HFFc6 (cell line): ENCODE measurements around the gene GBX2. TPM values are rescaled to one million over a fixed set of nuclear protein-coding genes. Genes with fewer than 3 reads are reported as not detected.

Experiments used
- DNase-seq: peaks from one replicate; pipeline ENCODE4 v3.0.0-alpha.2; 2018
- H3K27ac Mint-ChIP-seq: 2 replicates; pipeline ENCODE4 v1.8.0; 2020; ENCODE audit warnings: mild to moderate bottlenecking, mixed read lengths
- H3K27me3 Mint-ChIP-seq: 2 replicates; pipeline ENCODE4 v1.8.0; 2021; ENCODE audit warnings: mild to moderate bottlenecking, moderate library complexity, mixed read lengths; ENCODE audit not compliant: insufficient read depth
- H3K36me3 Mint-ChIP-seq: 2 replicates; pipeline ENCODE4 v1.8.0; 2021; ENCODE audit warnings: low read depth, mixed read lengths
- H3K4me1 Mint-ChIP-seq: 2 replicates; pipeline ENCODE4 v1.8.0; 2020; ENCODE audit warnings: low read depth, mixed read lengths
- H3K4me3 Mint-ChIP-seq: 2 replicates; pipeline ENCODE4 v1.8.0; 2020; ENCODE audit warnings: mild to moderate bottlenecking, moderate library complexity, mixed read lengths
- H3K9me3 Mint-ChIP-seq: 2 replicates; pipeline ENCODE4 v1.8.0; 2020; ENCODE audit warnings: mild to moderate bottlenecking, mixed read lengths
- CTCF ChIP-seq: fragments of 200-600 bp; sonication (generic); IDR thresholded peaks from 2 replicates; pipeline ENCODE4 v1.5.0; 2021; ENCODE audit warnings: antibody characterized with exemption, mild to moderate bottlenecking
- total RNA-seq, 6 experiments: library from RNA; stranded (reverse); fragmentation: NEBNext Ultra II Directional; extraction: Animal tissue kit (Norgen Biotek cat#: 25700); gene quantifications; 2 replicates in 1 of 6; 3 replicates in 5 of 6; pipeline ENCODE4 v1.2.3, GENCODE V29; 2021

Gene GBX2
- total RNA-seq, 6 experiments from 2014 or later: not detected

- no peak overlapping the region for H3K27ac Mint-ChIP-seq
- peaks cover 43% of the 10 kb centered on the region for H3K27me3 Mint-ChIP-seq
- H3K36me3 Mint-ChIP-seq: no peaks in the 10 kb centered on the region
- peaks cover 32% of the 10 kb centered on the region for H3K4me1 Mint-ChIP-seq
- DNase-seq: no peak
- no peaks in the 10 kb centered on the region; the same call in 1 of the 2 replicates for H3K9me3 Mint-ChIP-seq
- no peak overlapping the region for H3K4me3 Mint-ChIP-seq
- TF ChIP-seq CTCF: no peak
Observed at GRCh38 chr2:236173036-236173728, 5.0 kb upstream of the GBX2 start.

GRCh38 chr2:236172255-236173035, 4.3 kb upstream of the GBX2 start:
- Mint-ChIP-seq H3K27ac (no peak overlapping the region), H3K9me3 (no peaks in the 10 kb centered on the region; the same call in 1 of the 2 replicates), H3K27me3 (peaks cover 43% of the 10 kb centered on the region), H3K36me3 (no peaks in the 10 kb centered on the region), H3K4me1 (peaks cover 32% of the 10 kb centered on the region), H3K4me3 (no peak overlapping the region)
- no peak for DNase-seq
- no peak for TF ChIP-seq CTCF

- H3K4me1 Mint-ChIP-seq: peaks cover 32% of the 10 kb centered on the region
- no peak for TF ChIP-seq CTCF
- no peak overlapping the region for H3K4me3 Mint-ChIP-seq
- no peaks in the 10 kb centered on the region for H3K36me3 Mint-ChIP-seq
- peaks cover 45% of the 10 kb centered on the region for H3K27me3 Mint-ChIP-seq
- no peak for DNase-seq
- no peaks in the 10 kb centered on the region; the same call in 1 of the 2 replicates for H3K9me3 Mint-ChIP-seq
- no peak overlapping the region for H3K27ac Mint-ChIP-seq
Observed at GRCh38 chr2:236171680-236172254, 3.6 kb upstream of the GBX2 start.

- no peak overlapping the region for H3K4me3 Mint-ChIP-seq
Observed at GRCh38 chr2:236171181-236171679, 3.0 kb upstream of the GBX2 start.

More at GRCh38 chr2:236171181-236171679, 3.0 kb upstream of the GBX2 start:
- no peak for TF ChIP-seq CTCF
- Mint-ChIP-seq H3K27ac (no peak overlapping the region), H3K36me3 (no peaks in the 10 kb centered on the region), H3K4me1 (peaks cover 36% of the 10 kb centered on the region), H3K9me3 (no peaks in the 10 kb centered on the region; the same call in 1 of the 2 replicates), H3K27me3 (peaks cover 50% of the 10 kb centered on the region)
- DNase-seq: no peak
